ENCODE results near the gene MACROD2. TPM values are rescaled to one million over a fixed set of nuclear protein-coding genes. Genes with fewer than 3 reads are reported as not detected.

The MACROD2 gene
- total RNA-seq, 1 donor from 2014 or later = 2.5 TPM

- no peak overlapping the region for H3K4me3 Mint-ChIP-seq (ENCODE audit: unreplicated experiment)
- H3K27me3 Mint-ChIP-seq (ENCODE audit: unreplicated experiment) = no peaks in the 10 kb centered on the region
- no peak overlapping the region for H3K27ac Mint-ChIP-seq (ENCODE audit: unreplicated experiment)
- no peak for DNase-seq (ENCODE audit: extremely low spot score, unreplicated experiment)
- no peaks in the 10 kb centered on the region for H3K4me1 Mint-ChIP-seq (ENCODE audit: unreplicated experiment)
- TF ChIP-seq CTCF (IDR thresholded peaks at IDR 0.05) = no peak
- no peaks in the 10 kb centered on the region for H3K36me3 Mint-ChIP-seq (ENCODE audit: unreplicated experiment)
- no peaks in the 10 kb centered on the region for H3K9me3 Mint-ChIP-seq (ENCODE audit: unreplicated experiment)
Measured at GRCh38 chr20:14649662-14650061, 654.3 kb downstream of the MACROD2 start.

- TF ChIP-seq CTCF (IDR thresholded peaks at IDR 0.05) = no peak
- DNase-seq (ENCODE audit: extremely low spot score, unreplicated experiment) = no peak
- Mint-ChIP-seq H3K4me3 (ENCODE audit: unreplicated experiment) (no peak overlapping the region), H3K27ac (ENCODE audit: unreplicated experiment) (no peak overlapping the region), H3K36me3 (ENCODE audit: unreplicated experiment) (no peaks in the 10 kb centered on the region), H3K27me3 (ENCODE audit: unreplicated experiment) (no peaks in the 10 kb centered on the region), H3K4me1 (ENCODE audit: unreplicated experiment) (no peaks in the 10 kb centered on the region), H3K9me3 (ENCODE audit: unreplicated experiment) (no peaks in the 10 kb centered on the region)
Measured at GRCh38 chr20:14657266-14658005, 662.1 kb downstream of the MACROD2 start.

GRCh38 chr20:14664101-14664500, 668.8 kb downstream of the MACROD2 start:
- H3K36me3 Mint-ChIP-seq (ENCODE audit: unreplicated experiment) = no peaks in the 10 kb centered on the region
- no peaks in the 10 kb centered on the region for H3K9me3 Mint-ChIP-seq (ENCODE audit: unreplicated experiment)
- no peak overlapping the region for H3K27ac Mint-ChIP-seq (ENCODE audit: unreplicated experiment)
- no peak for DNase-seq (ENCODE audit: extremely low spot score, unreplicated experiment)
- no peaks in the 10 kb centered on the region for H3K27me3 Mint-ChIP-seq (ENCODE audit: unreplicated experiment)
- TF ChIP-seq CTCF (IDR thresholded peaks at IDR 0.05) = no peak
- no peak overlapping the region for H3K4me3 Mint-ChIP-seq (ENCODE audit: unreplicated experiment)
- no peaks in the 10 kb centered on the region for H3K4me1 Mint-ChIP-seq (ENCODE audit: unreplicated experiment)

GRCh38 chr20:14666696-14667095, 671.4 kb downstream of the MACROD2 start:
- no peak for TF ChIP-seq CTCF (IDR thresholded peaks at IDR 0.05)
- Mint-ChIP-seq H3K27ac (ENCODE audit: unreplicated experiment) (no peak overlapping the region), H3K36me3 (ENCODE audit: unreplicated experiment) (no peaks in the 10 kb centered on the region)

GRCh38 chr20:14667226-14667625, 671.9 kb downstream of the MACROD2 start:
- H3K4me1 Mint-ChIP-seq (ENCODE audit: unreplicated experiment) = no peaks in the 10 kb centered on the region
- no peak for TF ChIP-seq CTCF (IDR thresholded peaks at IDR 0.05)

More at GRCh38 chr20:14666696-14667095, 671.4 kb downstream of the MACROD2 start:
- DNase-seq (ENCODE audit: extremely low spot score, unreplicated experiment) = no peak
- Mint-ChIP-seq H3K9me3 (ENCODE audit: unreplicated experiment) (no peaks in the 10 kb centered on the region), H3K4me3 (ENCODE audit: unreplicated experiment) (no peak overlapping the region), H3K4me1 (ENCODE audit: unreplicated experiment) (no peaks in the 10 kb centered on the region), H3K27me3 (ENCODE audit: unreplicated experiment) (no peaks in the 10 kb centered on the region)

More at GRCh38 chr20:14667226-14667625, 671.9 kb downstream of the MACROD2 start:
- Mint-ChIP-seq H3K9me3 (ENCODE audit: unreplicated experiment) (no peaks in the 10 kb centered on the region), H3K27me3 (ENCODE audit: unreplicated experiment) (no peaks in the 10 kb centered on the region), H3K36me3 (ENCODE audit: unreplicated experiment) (no peaks in the 10 kb centered on the region), H3K27ac (ENCODE audit: unreplicated experiment) (no peak overlapping the region), H3K4me3 (ENCODE audit: unreplicated experiment) (no peak overlapping the region)
- no peak for DNase-seq (ENCODE audit: extremely low spot score, unreplicated experiment)

Data from osteocyte (in vitro differentiated cells).